Upper lobe of left lung (tissue), 6 donors: ENCODE measurements around the gene TMEM171. TPM values are rescaled to one million over a fixed set of nuclear protein-coding genes. Genes with fewer than 3 reads are reported as not detected.

ENCODE experiments used
- ATAC-seq, 2 donors: fragments of 200-7000 bp; cut with Tn5 transposase; one replicate each; pipeline ENCODE4 v1.9.1; 2022; ENCODE audit warnings: mild to moderate bottlenecking in 2 of 2, moderate library complexity in 2 of 2; ENCODE audit not compliant: low FRiP score in 2 of 2
- DNase-seq, 2 donors: peaks; one replicate each; pipeline ENCODE4 v3.0.0-alpha.2; 2019 to 2020
- H3K27ac ChIP-seq, 4 donors: fragments of 200-600 bp; sonication (generic); one replicate each; pipeline ENCODE4 v1.5.1; 2016 to 2019
- H3K27me3 ChIP-seq, 4 donors: fragments of 200-600 bp; sonication (generic); one replicate each; pipeline ENCODE4 v1.5.1; 2017 to 2019
- H3K36me3 ChIP-seq, 4 donors: fragments of 200-600 bp; sonication (generic); one replicate each; pipeline ENCODE4 v1.5.1; 2016 to 2019
- H3K4me1 ChIP-seq, 4 donors: fragments of 200-600 bp; sonication (generic); one replicate each; pipeline ENCODE4 v1.5.1; 2018 to 2019
- H3K4me3 ChIP-seq, 4 donors: fragments of 200-600 bp; sonication (generic); one replicate each; pipeline ENCODE4 v1.5.1; 2017 to 2019; ENCODE audit warnings: mild to moderate bottlenecking in 2 of 4, moderate library complexity in 1 of 4
- H3K9me3 ChIP-seq, 4 donors: fragments of 200-600 bp; sonication (generic); one replicate each; pipeline ENCODE4 v1.5.1; 2018 to 2019
- CTCF ChIP-seq, 6 experiments: fragments of 450-650 bp in 4 of 6; fragments of 200-600 bp in 2 of 6; sonication (generic) in 2 of 6; IDR thresholded peaks; one replicate each; pipeline ENCODE4 v1.5.1; 2016 to 2019; ENCODE audit warnings: antibody characterized with exemption in 6 of 6
- EP300 ChIP-seq, 4 donors: sonication (generic); formaldehyde crosslinking; IDR thresholded peaks; one replicate each; pipeline ENCODE4 v1.5.1; 2017; ENCODE audit warnings: antibody characterized with exemption in 4 of 4, control low read depth in 2 of 4
- POLR2A ChIP-seq, 4 donors: fragments of 450-650 bp; IDR thresholded peaks; one replicate each; pipeline ENCODE4 v1.5.1; 2016 to 2017; ENCODE audit warnings: antibody characterized with exemption in 4 of 4, mild to moderate bottlenecking in 2 of 4
- POLR2AphosphoS5 ChIP-seq, 2 donors: sonication (generic); formaldehyde crosslinking; IDR thresholded peaks; one replicate each; pipeline ENCODE4 v1.5.1; 2017; ENCODE audit warnings: antibody characterized with exemption in 2 of 2
- whole genome bisulfite sequencing, 2 donors: methylation state at CpG; one replicate each; pipeline ENCODE4 v1.1.5; 2017 to 2018; 5-methylcytosine and 5-hydroxymethylcytosine counted together
- total RNA-seq, 6 donors: library from RNA; depleted of rRNA in 4 of 6; stranded (reverse); fragments of >200 nt in 4 of 6; gene quantifications; one replicate each; pipeline versions ENCODE4 v1.1.0 to v1.2.1, GENCODE V29; 2016 to 2021
- donor health status: DM: no; HTN: no; CAD: no; lungs with moderate emphysema.
- donor health status: DM: no; HTN: yes; CAD: no; lungs with severe emphysema.

TMEM171 gene
- total RNA-seq, 6 donors from 2014 or later, result 0.34 to 0.57 TPM; not detected in 4

GRCh38 chr5:73095564-73096238 lies 24.7 kb upstream of the TMEM171 start:
- peaks cover 0 to 18% (median 0%) of the 10 kb centered on the region in 4 donors for H3K36me3 ChIP-seq
- no peaks in the 10 kb centered on the region for H3K9me3 ChIP-seq
- ATAC-seq, result no peak
- 96% methylated on average over 6 of the region's 6 CpGs for WGBS, 2 donors
- no peak for TF ChIP-seq EP300 (IDR thresholded peaks at IDR 0.05)
- no peak for TF ChIP-seq POLR2AphosphoS5 (IDR thresholded peaks at IDR 0.05)
- no peak for TF ChIP-seq POLR2A (IDR thresholded peaks at IDR 0.05)
- no peak for TF ChIP-seq CTCF (IDR thresholded peaks at IDR 0.05)
- no peak for DNase-seq
- H3K4me3 ChIP-seq, result no peak overlapping the region
- H3K27me3 ChIP-seq, result no peaks in the 10 kb centered on the region
- no peak overlapping the region for H3K27ac ChIP-seq
- no peaks in the 10 kb centered on the region for H3K4me1 ChIP-seq

GRCh38 chr5:73096239-73096575 lies 24.2 kb upstream of the TMEM171 start:
- WGBS, 2 donors, result 63 to 64% methylated on average over 1 of the region's 1 CpG
- TF ChIP-seq EP300 (IDR thresholded peaks at IDR 0.05), result no peak
- DNase-seq, result no peak

GRCh38 chr5:73097740-73098139 lies 22.6 kb upstream of the TMEM171 start:
- Histone ChIP-seq H3K4me1 (no peaks in the 10 kb centered on the region), H3K9me3 (no peaks in the 10 kb centered on the region), H3K36me3 (no peaks in the 10 kb centered on the region), H3K27ac (no peak overlapping the region), H3K27me3 (no peaks in the 10 kb centered on the region), H3K4me3 (no peak overlapping the region)
- 93 to 96% methylated on average over 2 of the region's 2 CpGs for WGBS, 2 donors
- ATAC-seq (no peak), DNase-seq (no peak)
- TF ChIP-seq POLR2A (IDR thresholded peaks at IDR 0.05) (no peak), POLR2AphosphoS5 (IDR thresholded peaks at IDR 0.05) (no peak), CTCF (IDR thresholded peaks at IDR 0.05) (no peak), EP300 (IDR thresholded peaks at IDR 0.05) (no peak)

More at GRCh38 chr5:73096239-73096575, 24.2 kb upstream of the TMEM171 start:
- Histone ChIP-seq H3K4me3 (no peak overlapping the region), H3K27ac (no peak overlapping the region), H3K9me3 (no peaks in the 10 kb centered on the region), H3K36me3 (peaks cover 0 to 13% (median 0%) of the 10 kb centered on the region in 4 donors), H3K27me3 (no peaks in the 10 kb centered on the region), H3K4me1 (no peaks in the 10 kb centered on the region)
- ATAC-seq, result no peak

- H3K9me3 ChIP-seq, result no peaks in the 10 kb centered on the region
- DNase-seq, result no peak
- no peak for ATAC-seq
- no peaks in the 10 kb centered on the region for H3K27me3 ChIP-seq
- H3K4me1 ChIP-seq, result no peaks in the 10 kb centered on the region
- WGBS, 2 donors, result 87 to 96% methylated on average over 4 of the region's 4 CpGs
- TF ChIP-seq EP300 (IDR thresholded peaks at IDR 0.05) (no peak), POLR2AphosphoS5 (IDR thresholded peaks at IDR 0.05) (no peak), CTCF (IDR thresholded peaks at IDR 0.05) (no peak), POLR2A (IDR thresholded peaks at IDR 0.05) (no peak)
- H3K36me3 ChIP-seq, result no peaks in the 10 kb centered on the region
- no peak overlapping the region for H3K27ac ChIP-seq
- H3K4me3 ChIP-seq, result no peak overlapping the region
Observed at GRCh38 chr5:73100109-73100508, 20.3 kb upstream of the TMEM171 start.

- no peaks in the 10 kb centered on the region for H3K36me3 ChIP-seq
- TF ChIP-seq POLR2A (IDR thresholded peaks at IDR 0.05) (no peak), CTCF (IDR thresholded peaks at IDR 0.05) (no peak), POLR2AphosphoS5 (IDR thresholded peaks at IDR 0.05) (no peak), EP300 (IDR thresholded peaks at IDR 0.05) (no peak)
- ATAC-seq (no peak), DNase-seq (no peak)
- no peak overlapping the region for H3K4me3 ChIP-seq
- no peak overlapping the region for H3K27ac ChIP-seq
- no peaks in the 10 kb centered on the region for H3K9me3 ChIP-seq
- no peaks in the 10 kb centered on the region for H3K4me1 ChIP-seq
- no peaks in the 10 kb centered on the region for H3K27me3 ChIP-seq
- WGBS, 2 donors, result 73 to 79% methylated on average over 4 of the region's 4 CpGs
Observed at GRCh38 chr5:73103870-73104299, 16.5 kb upstream of the TMEM171 start.
